Ovary (tissue), 9 donors: ENCODE measurements around the gene DCLRE1B. TPM values are rescaled to one million over a fixed set of nuclear protein-coding genes. Genes with fewer than 3 reads are reported as not detected.

ENCODE experiments used
- DNase-seq, 5 donors: peaks; one replicate each; pipeline ENCODE4 v3.0.0-alpha.2; 2019 to 2020
- H3K27ac ChIP-seq, 2 donors: fragments of 200-600 bp; one replicate each; pipeline versions ENCODE4 v1.5.1 to v1.8.0; 2019 to 2022
- H3K27me3 ChIP-seq: fragments of 200-600 bp; one replicate; pipeline ENCODE4 v1.8.0; 2022
- H3K36me3 ChIP-seq: fragments of 200-600 bp; sonication (generic); one replicate; pipeline ENCODE4 v1.5.1; 2019
- H3K4me1 ChIP-seq: one replicate; pipeline ENCODE4 v1.8.1; 2013; ENCODE audit warnings: mild to moderate bottlenecking, moderate library complexity; ENCODE audit not compliant: insufficient read depth
- H3K4me3 ChIP-seq: fragments of 200-600 bp; sonication (generic); one replicate; pipeline ENCODE4 v1.5.1; 2017
- H3K9me3 ChIP-seq, 2 donors: fragments of 200-600 bp in 1 of 2; sonication (generic) in 1 of 2; one replicate each; pipeline versions ENCODE4 v1.5.1 to v1.8.1; 2013 to 2019; ENCODE audit warnings: mild to moderate bottlenecking in 1 of 2, moderate library complexity in 1 of 2
- CTCF ChIP-seq, 3 donors: fragments of 450-650 bp in 2 of 3; fragments of 200-600 bp in 1 of 3; IDR thresholded peaks; one replicate each; pipeline versions ENCODE4 v1.5.1 to v1.8.0; 2016 to 2022; ENCODE audit warnings: antibody characterized with exemption in 3 of 3, mild to moderate bottlenecking in 1 of 3
- EP300 ChIP-seq: sonication (generic); formaldehyde crosslinking; IDR thresholded peaks from one replicate; pipeline ENCODE4 v1.6.1; 2017; ENCODE audit warnings: antibody characterized with exemption
- POLR2A ChIP-seq: fragments of 450-650 bp; IDR thresholded peaks from one replicate; pipeline ENCODE4 v1.6.1; 2017; ENCODE audit warnings: antibody characterized with exemption, mild to moderate bottlenecking, moderate library complexity
- WGBS, 3 donors: extraction: QIAGEN DNeasy Blood & Tissue Kit in 1 of 3; methylation state at CpG; one replicate each; pipeline versions ENCODE4 v1.1.5 to v1.1.7; 2013 to 2017; 5-methylcytosine and 5-hydroxymethylcytosine counted together
- intact Hi-C, 4 donors: fragments of 100-400 bp; cut with DNase I; formaldehyde crosslinking; loops; one replicate each; pipeline versions ENCODE4 v1.11.0 to v1.15.1; 2022 to 2023
- polyA plus RNA-seq, 2 donors: library from polyadenylated mRNA; stranded (reverse); fragments of 200-250 nt in 1 of 2; fragments of 350-450 nt in 1 of 2; fragmentation: Illumina TruSeq in 1 of 2; extraction: RNeasy Lipid Tissue Mini Kit (QIAGEN cat#74804) in 1 of 2; gene quantifications; one replicate each; pipeline ENCODE4 v1.2.3, GENCODE V29; 2013 to 2014
- total RNA-seq, 7 donors: library from RNA; depleted of rRNA in 2 of 7; stranded (reverse); fragments of >200 nt in 2 of 7; fragmentation: NEBNext Ultra II Directional in 3 of 7; extraction: Animal tissue kit (Norgen Biotek cat#: 25700) in 3 of 7; gene quantifications; one replicate each; pipeline versions ENCODE4 v1.1.0 to v1.2.4, GENCODE V29; 2016 to 2023
- donor health status: DM: no; HTN: no; CAD: no; lungs with moderate emphysema.
- donor health status: DM: no; HTN: no; CAD: no.
- donor health status: Bipolar disorder and iron deficiency.
- donor health status: DM: yes; HTN: yes; CAD: no.
- donor health status: DM: no; HTN: no; CAD: no.
- donor health status: DM: yes; HTN: yes; CAD: no.

Gene DCLRE1B
- total and polyA plus RNA-seq, 9 donors, result 2.4 to 7.1 (median 5.0) TPM

DNA sequence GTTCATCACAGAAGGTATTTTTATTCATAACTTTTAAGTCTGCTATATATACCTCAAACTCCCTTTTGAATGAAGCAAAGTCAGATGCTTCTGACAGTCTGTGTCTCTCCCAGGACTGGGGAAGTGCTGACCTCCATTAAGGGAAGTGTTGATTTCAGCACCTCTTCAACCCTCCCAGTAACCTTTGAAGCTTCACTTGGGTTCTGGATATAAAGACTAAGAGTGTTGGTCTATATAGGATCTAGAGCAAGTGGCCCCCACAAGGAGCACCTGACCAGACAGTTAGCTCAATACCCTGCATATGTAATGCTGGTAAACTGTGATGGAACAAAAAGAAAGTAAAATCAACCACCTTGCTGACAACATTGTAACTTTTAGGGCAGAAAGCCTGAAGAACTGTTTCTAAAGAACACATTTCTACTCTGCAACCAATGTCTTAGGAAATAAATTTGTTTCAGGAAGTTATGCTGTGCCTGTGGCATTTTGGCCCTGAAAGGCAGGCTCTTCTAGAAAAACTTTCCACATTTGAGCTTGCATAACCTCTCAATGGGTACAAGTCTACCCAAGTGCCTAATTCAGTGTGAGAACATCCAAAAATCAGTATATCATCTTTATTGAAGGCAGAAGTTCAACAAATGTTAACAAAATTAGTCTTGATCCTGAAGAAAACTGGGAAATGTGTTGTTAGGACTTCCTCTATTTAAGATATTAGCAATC lies 32.7 kb upstream of the DCLRE1B start:
- Histone ChIP-seq H3K27ac (no peak overlapping the region), H3K4me3 (no peak overlapping the region), H3K27me3 (no peaks in the 10 kb centered on the region), H3K4me1 (no peaks in the 10 kb centered on the region), H3K9me3 (no peaks in the 10 kb centered on the region), H3K36me3 (no peaks in the 10 kb centered on the region)
- intact Hi-C loops, result no loop called here
- no peak for TF ChIP-seq POLR2A
- no peak for TF ChIP-seq CTCF (IDR thresholded peaks at IDR 0.05)
- no peak for TF ChIP-seq EP300
- no peak for DNase-seq

- no peak for DNase-seq
- 56 to 75% (median 62%) methylated on average over 1 of the region's 1 CpG for WGBS, 3 donors
- Histone ChIP-seq H3K9me3 (no peaks in the 10 kb centered on the region), H3K36me3 (no peaks in the 10 kb centered on the region), H3K27me3 (no peaks in the 10 kb centered on the region), H3K27ac (no peak overlapping the region), H3K4me1 (no peaks in the 10 kb centered on the region), H3K4me3 (no peak overlapping the region)
- intact Hi-C loops, result no loop called here
- TF ChIP-seq EP300 (no peak), CTCF (IDR thresholded peaks at IDR 0.05) (no peak), POLR2A (no peak)
Observed at GRCh38 chr1:113874012-113874879, 30.9 kb upstream of the DCLRE1B start.

DNA sequence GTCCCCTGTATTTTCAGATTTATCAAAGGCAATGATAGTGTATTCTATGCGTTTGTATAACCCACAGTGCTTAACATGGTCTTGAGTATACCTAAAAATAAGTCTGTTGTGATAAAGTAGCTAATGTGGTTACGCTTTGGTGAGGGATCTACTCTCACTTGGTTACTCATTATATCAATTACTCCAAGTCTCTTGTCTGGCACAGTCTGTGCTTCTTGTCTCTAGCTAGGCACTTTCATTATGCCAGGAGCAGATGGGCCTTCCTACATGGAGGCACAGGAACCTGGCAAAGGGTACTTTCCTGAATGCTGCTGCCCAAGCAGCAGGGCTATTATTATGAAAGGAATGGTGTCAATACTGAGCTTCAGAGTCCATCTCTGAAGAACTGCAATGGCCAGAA lies 29.4 kb upstream of the DCLRE1B start:
- H3K9me3 ChIP-seq, result no peaks in the 10 kb centered on the region
- no peak for DNase-seq
- intact Hi-C loops, result no loop called here
- TF ChIP-seq EP300 (no peak), CTCF (IDR thresholded peaks at IDR 0.05) (no peak), POLR2A (no peak)
- no peaks in the 10 kb centered on the region for H3K36me3 ChIP-seq
- no peaks in the 10 kb centered on the region for H3K4me1 ChIP-seq
- no peak overlapping the region for H3K27ac ChIP-seq
- H3K27me3 ChIP-seq, result no peaks in the 10 kb centered on the region
- no peak overlapping the region for H3K4me3 ChIP-seq
- WGBS, 3 donors, result 90 to 94% (median 94%) methylated on average over 2 of the region's 2 CpGs

DNA sequence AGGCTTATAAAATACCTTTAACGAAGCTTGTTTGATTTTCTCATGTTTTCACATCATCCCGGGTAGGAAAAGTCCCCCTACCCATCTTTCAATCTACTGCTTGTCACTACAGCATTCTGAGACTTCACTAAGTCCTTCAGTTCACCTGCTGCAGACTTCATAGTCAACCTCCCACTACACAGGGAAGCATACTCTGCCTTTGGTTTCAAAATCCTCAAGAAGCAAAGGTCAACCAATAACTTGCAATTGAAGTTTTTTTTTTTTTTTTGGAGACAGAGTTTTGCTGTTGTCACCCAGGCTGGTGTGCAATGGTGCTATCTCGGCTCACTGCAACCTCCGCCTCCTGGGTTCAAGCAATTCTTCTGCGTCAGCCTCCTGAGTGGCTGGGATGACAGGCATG lies 28.9 kb upstream of the DCLRE1B start:
- Histone ChIP-seq H3K9me3 (no peaks in the 10 kb centered on the region), H3K27ac (no peak overlapping the region), H3K36me3 (no peaks in the 10 kb centered on the region), H3K4me1 (no peaks in the 10 kb centered on the region), H3K27me3 (no peaks in the 10 kb centered on the region), H3K4me3 (no peak overlapping the region)
- TF ChIP-seq EP300 (no peak), POLR2A (no peak), CTCF (IDR thresholded peaks at IDR 0.05) (no peak)
- intact Hi-C loops, result no loop called here
- DNase-seq, result no peak
- WGBS, 3 donors, result 86 to 95% (median 87%) methylated on average over 5 of the region's 5 CpGs
